ENCODE results near the gene ABRAXAS1. TPM values are rescaled to one million over a fixed set of nuclear protein-coding genes. Genes with fewer than 3 reads are reported as not detected.

ABRAXAS1 gene
- 1 to 10 TPM; 5.5 to 6.7 TPM for total RNA-seq

GRCh38 chr4:83484500-83485461 is at the start of gene ABRAXAS1:
ABRAXAS1 (minus strand) TSS chr4:83485100; CDS start chr4:83485072, 28 bp downstream.

GRCh38 chr4:83455281-83456183 is 29.4 kb downstream of the ABRAXAS1 start, which contains the start of the genes HELQ and MRPS18C:
HELQ (minus strand) TSS chr4:83455823; CDS start chr4:83455693, 130 bp downstream.
MRPS18C (plus strand) TSS chr4:83456058; CDS start chr4:83456078, 20 bp downstream.

Other genes with a start within 250 kb of the ABRAXAS1 start
- 10 to 100 TPM; 17.6 to 28.6 TPM for gene COQ2, start 200.3 kb downstream of the ABRAXAS1 start, total RNA-seq
- gene HPSE, start 150.3 kb downstream of the ABRAXAS1 start, total RNA-seq = 1 to 10 TPM in 1 of 2 donors, under 1 TPM in 1; 0.34 to 1.7 TPM
- gene HELQ, start 29.3 kb downstream of the ABRAXAS1 start, total RNA-seq = 10 to 100 TPM; 18.0 to 22.7 TPM
- 10 to 100 TPM; 22.0 to 30.0 TPM for gene MRPS18C, start 29.0 kb downstream of the ABRAXAS1 start, total RNA-seq
- 10 to 100 TPM; 25.8 to 29.3 TPM for gene GPAT3, start 51.0 kb upstream of the ABRAXAS1 start, total RNA-seq

All from melanocyte of skin (primary cell).